CD4-positive, alpha-beta T cell treated with Interleukin-17A for 4 hours (primary cell): ENCODE data around the gene LRRC55.

Experiments used
- DNase-seq: peaks from one replicate; pipeline ENCODE4 v3.0.0-alpha.2; 2020; ENCODE audit warnings: mixed read lengths

Gene LRRC55

DNA sequence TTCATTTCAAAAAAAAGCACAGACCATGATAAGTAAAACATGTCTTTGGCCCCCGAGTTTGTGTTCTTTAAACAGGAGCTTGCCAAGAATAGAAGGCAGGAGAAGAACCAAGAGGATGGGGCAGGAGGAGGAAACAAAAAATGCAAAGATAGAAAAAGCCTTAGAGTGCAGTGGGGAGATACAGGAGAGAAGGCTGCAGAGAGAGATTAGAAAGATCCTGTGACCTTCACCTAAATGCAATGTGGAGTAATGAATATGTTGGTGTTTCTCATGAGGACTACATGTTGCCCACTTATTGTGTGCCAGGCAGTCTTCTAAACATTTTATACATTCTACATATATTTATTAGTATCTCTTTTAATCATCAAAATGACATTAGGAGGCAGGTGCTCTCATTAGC lies 57.6 kb downstream of the LRRC55 start:
- no peak for DNase-seq

DNA sequence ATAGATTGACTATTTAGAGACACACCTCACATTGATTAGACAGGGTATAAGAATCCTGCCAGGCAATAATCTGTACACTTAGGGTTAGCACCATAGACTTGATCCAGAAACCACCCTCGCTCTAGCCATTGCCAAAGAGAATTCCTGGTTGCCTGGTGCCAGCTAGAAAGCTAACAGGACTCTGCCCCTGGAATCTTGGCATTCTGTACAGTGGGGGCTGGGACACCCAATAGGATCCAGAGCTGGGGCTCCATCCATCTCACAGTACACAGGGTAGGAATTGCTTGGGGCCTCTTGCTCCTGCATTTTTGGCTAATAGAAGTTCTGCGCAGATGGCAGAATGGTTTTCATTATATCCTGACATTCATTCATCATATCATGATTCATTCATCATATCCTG lies 58.3 kb downstream of the LRRC55 start:
- DNase-seq: no peak

DNA sequence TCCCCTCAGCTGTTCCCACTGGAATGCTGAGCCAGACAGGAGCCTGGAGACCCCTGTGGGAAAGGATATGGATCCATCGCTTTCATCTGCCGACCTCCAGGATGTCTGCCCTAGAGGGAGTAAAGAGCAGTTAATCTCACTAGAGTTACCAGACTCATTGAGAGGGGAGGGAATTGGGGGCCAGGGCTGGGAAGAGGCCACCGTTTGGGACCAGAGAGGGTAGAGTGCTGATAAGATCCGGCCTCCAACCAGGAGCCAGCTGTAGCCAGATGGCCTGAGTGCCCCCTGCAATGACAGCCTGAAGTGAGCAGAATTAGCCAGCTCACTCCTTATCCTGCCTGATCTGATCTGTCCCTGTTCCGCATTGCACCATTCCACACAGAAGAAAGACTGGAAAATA lies 59.0 kb downstream of the LRRC55 start:
- no peak for DNase-seq
